Neuronal stem cell (in vitro differentiated cells): ENCODE measurements around the gene ZNF83. TPM values are rescaled to one million over a fixed set of nuclear protein-coding genes. Genes with fewer than 3 reads are reported as not detected.
"Not testable (repeated sequence)": the region's sequence is repeated elsewhere in the genome, so short reads cannot be mapped to it uniquely, and the experiment has no call there.

ENCODE experiments used
- DNase-seq: peaks from one replicate; pipeline ENCODE4 v3.0.0-alpha.2; 2013; ENCODE audit warnings: low spot score
- H2AFZ ChIP-seq: one replicate; pipeline ENCODE4 v1.6.1; 2013; ENCODE audit warnings: mild to moderate bottlenecking, low read length, inconsistent platforms
- H2AK5ac ChIP-seq: 2 replicates; pipeline ENCODE4 v1.6.1; 2013; ENCODE audit warnings: low read depth, mild to moderate bottlenecking, inconsistent platforms, low read length, moderate library complexity, mixed read lengths
- H2BK120ac ChIP-seq: 2 replicates; pipeline ENCODE4 v1.6.1; 2013; ENCODE audit warnings: low read depth, mild to moderate bottlenecking, inconsistent platforms, low read length, moderate library complexity, mixed read lengths
- H2BK12ac ChIP-seq: one replicate; pipeline ENCODE4 v1.6.1; 2013; ENCODE audit warnings: low read length, inconsistent platforms
- H2BK15ac ChIP-seq: 2 replicates; pipeline ENCODE4 v1.6.1; 2013; ENCODE audit warnings: mild to moderate bottlenecking, low read length, inconsistent platforms, mixed read lengths
- H2BK5ac ChIP-seq: one replicate; pipeline ENCODE4 v1.6.1; 2013; ENCODE audit warnings: inconsistent platforms, mild to moderate bottlenecking, low read length, moderate library complexity
- H3K14ac ChIP-seq: one replicate; pipeline ENCODE4 v1.6.1; 2013; ENCODE audit warnings: low read length, inconsistent platforms
- H3K18ac ChIP-seq: 2 replicates; pipeline ENCODE4 v1.6.1; 2013; ENCODE audit warnings: low read length, inconsistent platforms
- H3K23ac ChIP-seq: 2 replicates; pipeline ENCODE4 v1.6.1; 2013; ENCODE audit warnings: low read depth, mild to moderate bottlenecking, mixed read lengths, low read length, inconsistent platforms; ENCODE audit not compliant: poor library complexity
- H3K27ac ChIP-seq: replicated peaks from 3 replicates; pipeline ENCODE4 v1.5.1; 2013; ENCODE audit warnings: low read length, inconsistent platforms
- H3K27me3 ChIP-seq, 3 experiments: 2 replicates each; pipeline ENCODE4 v1.6.1; 2013; ENCODE audit warnings: low read length in 3 of 3, mild to moderate bottlenecking in 2 of 3, inconsistent platforms in 1 of 3, low read depth in 1 of 3, mixed read lengths in 1 of 3, moderate library complexity in 1 of 3; ENCODE audit not compliant: control insufficient read depth in 3 of 3, insufficient read depth in 3 of 3
- H3K36me3 ChIP-seq, 2 donors: replicated peaks in 1 of 2; 2 replicates each; pipeline ENCODE4 v1.6.1; 2013; ENCODE audit warnings: low read length in 2 of 2; ENCODE audit not compliant: control insufficient read depth in 2 of 2, insufficient read depth in 2 of 2
- H3K4ac ChIP-seq: 2 replicates; pipeline ENCODE4 v1.6.1; 2013; ENCODE audit warnings: inconsistent platforms, mild to moderate bottlenecking, low read length, moderate library complexity
- H3K4me1 ChIP-seq, 2 donors: 1 replicate in 1 of 2; 2 replicates in 1 of 2; pipeline ENCODE4 v1.6.1; 2013; ENCODE audit warnings: low read length in 2 of 2, low read depth in 1 of 2; ENCODE audit not compliant: control insufficient read depth in 2 of 2, insufficient read depth in 1 of 2
- H3K4me2 ChIP-seq: one replicate; pipeline ENCODE4 v1.6.1; 2013; ENCODE audit warnings: mild to moderate bottlenecking, low read length, inconsistent platforms; ENCODE audit not compliant: insufficient read depth, poor library complexity, severe bottlenecking
- H3K4me3 ChIP-seq, 2 donors: 2 replicates each; pipeline ENCODE4 v1.5.1; 2013; ENCODE audit warnings: low read length in 2 of 2, mild to moderate bottlenecking in 2 of 2, inconsistent platforms in 1 of 2, moderate library complexity in 1 of 2
- H3K79me1 ChIP-seq: one replicate; pipeline ENCODE4 v1.6.1; 2013; ENCODE audit warnings: low read depth, mild to moderate bottlenecking, inconsistent platforms, low read length, moderate library complexity
- H3K9ac ChIP-seq: one replicate; pipeline ENCODE4 v1.6.1; 2013; ENCODE audit warnings: mild to moderate bottlenecking, low read depth, low read length, inconsistent platforms; ENCODE audit not compliant: poor library complexity
- H3K9me3 ChIP-seq, 2 donors: replicated peaks in 1 of 2; 2 replicates each; pipeline versions ENCODE3 to v1.6.1; 2013; ENCODE audit warnings: low read length in 2 of 2, mild to moderate bottlenecking in 2 of 2, inconsistent platforms in 1 of 2, low read depth in 1 of 2, mixed read lengths in 1 of 2, moderate library complexity in 1 of 2; ENCODE audit not compliant: control insufficient read depth in 2 of 2, insufficient read depth in 1 of 2
- H4K8ac ChIP-seq: one replicate; pipeline ENCODE4 v1.6.1; 2013; ENCODE audit warnings: low read depth, mild to moderate bottlenecking, inconsistent platforms, low read length, moderate library complexity
- H4K91ac ChIP-seq: one replicate; pipeline ENCODE4 v1.6.1; 2013; ENCODE audit warnings: low read length, low read depth, mild to moderate bottlenecking, inconsistent platforms; ENCODE audit not compliant: poor library complexity
- WGBS, 2 donors: extraction: QIAGEN DNeasy Blood & Tissue Kit; methylation state at CpG; one replicate each; pipeline ENCODE4 v1.1.7; 2013; ENCODE audit warnings: missing lambda C conversion rate in 2 of 2, mixed read lengths in 1 of 2; ENCODE audit not compliant: insufficient read length in 2 of 2, insufficient replicate concordance in 1 of 2; ENCODE audit errors: extremely low coverage in 2 of 2; 5-methylcytosine and 5-hydroxymethylcytosine counted together
- polyA plus RNA-seq, 2 experiments: library from polyadenylated mRNA; stranded (reverse); fragments of 200-250 nt; gene quantifications; one replicate each; pipeline ENCODE4 v1.2.3, GENCODE V29; 2013

The ZNF83 gene
- 41.4 TPM for polyA plus RNA-seq (2013, experiment 1 of 2)
- 40.6 TPM for polyA plus RNA-seq (2013, experiment 2 of 2)

DNA sequence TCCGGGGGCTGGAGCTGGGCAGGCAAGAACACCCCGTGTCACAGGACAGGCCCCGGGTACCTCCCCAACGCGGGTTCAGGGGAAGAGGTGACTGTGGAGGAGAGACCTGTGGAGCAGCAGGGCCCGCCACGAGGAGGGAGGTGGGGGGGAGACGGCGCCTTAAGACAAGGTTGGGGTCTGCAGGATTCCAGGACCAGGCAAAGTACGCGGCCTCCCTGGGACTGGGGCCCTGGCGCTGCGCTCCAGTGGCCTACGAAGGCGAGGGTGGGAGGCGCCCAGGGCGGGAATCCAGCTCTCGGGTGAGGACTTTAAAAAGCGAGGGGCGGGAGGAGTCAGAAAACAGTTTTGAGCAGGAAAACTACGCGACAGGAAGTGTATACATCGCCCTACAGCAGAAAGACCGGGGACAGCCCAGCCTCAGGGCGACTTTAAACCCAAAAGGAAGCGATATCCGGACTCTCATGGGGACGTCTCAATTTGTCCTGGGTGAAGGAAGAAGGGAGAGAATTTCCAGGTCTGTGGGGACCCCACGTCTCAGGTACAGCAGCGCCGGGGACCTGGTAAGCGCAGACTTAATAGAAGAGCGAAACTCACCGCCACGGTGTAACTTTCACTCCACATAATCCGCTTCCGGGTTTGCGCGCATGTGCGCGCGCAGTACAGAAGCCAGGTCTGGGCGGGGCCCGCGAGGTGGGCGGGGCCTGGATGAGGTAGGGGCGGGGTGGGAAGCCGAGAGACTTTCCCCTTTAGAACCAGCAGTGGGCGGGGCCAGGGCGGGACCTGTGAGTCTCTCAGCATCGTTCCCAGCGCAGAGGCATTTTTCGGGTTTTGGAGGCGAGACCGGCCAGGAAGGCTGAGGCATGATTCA, at the start of gene ZNF83:
TSS of gene ZNF83 (minus strand) at position 638 of the 868 bp plus-strand sequence.
- Histone ChIP-seq H4K8ac (no peak within 1 kb of the TSS), H3K27me3 (no peaks in the 10 kb centered on the region), H2AK5ac (no peak within 1 kb of the TSS), H3K79me1 (no peaks in the 10 kb centered on the region), H3K4me3 (peak within 1 kb of the TSS; percentile 90 to 92), H2BK5ac (no peak within 1 kb of the TSS), H3K14ac (peak within 1 kb of the TSS; percentile 31), H2BK120ac (no peak within 1 kb of the TSS), H3K9ac (peak within 1 kb of the TSS; percentile 82), H2AFZ (peak within 1 kb of the TSS; percentile 91), H3K23ac (peak within 1 kb of the TSS; percentile 39), H3K36me3 (peaks cover 1 to 24% of the 10 kb centered on the region in 2 donors), H3K4ac (no peak within 1 kb of the TSS), H3K9me3 (no peaks in the 10 kb centered on the region), H3K18ac (peak within 1 kb of the TSS; percentile 59), H2BK15ac (no peak within 1 kb of the TSS), H2BK12ac (no peak within 1 kb of the TSS), H3K27ac (peak within 1 kb of the TSS; percentile 61), H3K4me2 (peak within 1 kb of the TSS; percentile 75), H4K91ac (no peak within 1 kb of the TSS), H3K4me1 (peaks cover 0 to 5% of the 10 kb centered on the region in 2 donors)
- WGBS, 2 donors, result no CpG with 5 or more reads among the region's 55 CpGs
- peak; percentile 96 for DNase-seq

DNA sequence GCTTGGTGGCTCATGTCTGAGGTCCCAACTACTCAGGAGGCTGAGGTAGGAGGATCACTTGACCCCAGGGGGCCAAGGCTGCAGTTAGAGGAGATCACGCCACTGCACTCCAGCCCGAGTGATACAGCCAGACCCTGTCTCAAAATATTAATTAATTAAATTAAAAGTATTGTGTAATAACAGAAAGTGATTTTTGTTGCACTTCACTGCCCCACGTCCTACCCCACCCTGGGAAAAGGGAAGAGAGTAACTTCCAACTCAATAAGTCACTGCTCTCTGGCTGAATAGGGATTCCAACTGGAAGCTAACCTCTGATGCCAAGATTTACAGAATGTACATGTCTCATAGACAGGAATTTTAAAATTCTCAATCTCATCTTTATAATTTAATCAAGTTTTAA, 49.5 kb upstream of the ZNF83 start:
- Histone ChIP-seq H3K9me3 (peaks cover 2 to 38% of the 10 kb centered on the region in 2 donors), H3K4me2 (no peak overlapping the region), H2AFZ (no peak overlapping the region), H2BK12ac (no peak overlapping the region), H2BK5ac (no peak overlapping the region), H3K14ac (no peak overlapping the region), H4K91ac (no peak overlapping the region), H3K36me3 (peaks cover 0 to 47% of the 10 kb centered on the region in 2 donors), H3K23ac (no peak overlapping the region), H4K8ac (no peak overlapping the region), H3K27ac (no peak overlapping the region), H2AK5ac (no peak overlapping the region), H3K18ac (no peak overlapping the region), H3K27me3 (no peaks in the 10 kb centered on the region), H2BK15ac (no peak overlapping the region), H3K9ac (no peak overlapping the region), H2BK120ac (no peak overlapping the region), H3K4me1 (peaks cover 0 to 3% of the 10 kb centered on the region in 2 donors), H3K4me3 (no peak overlapping the region), H3K4ac (no peak overlapping the region), H3K79me1 (peaks cover 8% of the 10 kb centered on the region)
- WGBS, 2 donors, result no CpG with 5 or more reads among the region's 3 CpGs
- no peak for DNase-seq

DNA sequence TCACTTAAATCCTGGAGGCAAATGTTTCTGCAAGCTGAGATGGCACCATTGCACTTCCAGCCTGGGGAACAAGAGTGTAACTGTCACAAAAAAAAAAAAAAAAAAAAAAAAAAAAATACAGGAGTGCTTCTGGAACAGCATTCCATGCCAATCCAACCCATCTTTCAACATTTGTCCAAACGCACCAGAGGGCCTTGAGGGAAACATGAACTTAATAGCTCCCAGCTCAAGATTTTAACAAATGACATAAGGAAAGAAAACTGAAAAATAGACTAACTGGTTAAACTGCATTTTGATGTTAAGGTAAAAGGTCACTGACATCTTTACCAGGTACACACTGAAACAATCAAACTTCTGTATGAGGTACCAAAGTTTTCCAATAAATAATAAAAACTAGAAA, 47.7 kb upstream of the ZNF83 start:
- H3K27me3 ChIP-seq, result no peaks in the 10 kb centered on the region
- H3K9me3 ChIP-seq, result peaks cover 2 to 43% of the 10 kb centered on the region in 2 donors
- H2AK5ac ChIP-seq, result no peak overlapping the region
- H2BK5ac ChIP-seq, result no peak overlapping the region
- H3K14ac ChIP-seq, result no peak overlapping the region
- no peak for DNase-seq
- H3K18ac ChIP-seq, result no peak overlapping the region
- no peak overlapping the region for H3K4ac ChIP-seq
- no CpG with 5 or more reads among the region's 1 CpG for WGBS, 2 donors
- H3K36me3 ChIP-seq, result peaks cover 0 to 58% of the 10 kb centered on the region in 2 donors
- H3K27ac ChIP-seq, result no peak overlapping the region
- no peak overlapping the region for H2BK12ac ChIP-seq
- H2BK120ac ChIP-seq, result no peak overlapping the region
- H3K4me3 ChIP-seq, result no peak overlapping the region
- no peak overlapping the region for H3K23ac ChIP-seq
- H3K4me2 ChIP-seq, result no peak overlapping the region
- no peak overlapping the region for H2BK15ac ChIP-seq
- peaks cover 0 to 2% of the 10 kb centered on the region in 2 donors for H3K4me1 ChIP-seq
- H3K9ac ChIP-seq, result no peak overlapping the region
- no peak overlapping the region for H2AFZ ChIP-seq
- no peak overlapping the region for H4K8ac ChIP-seq
- H3K79me1 ChIP-seq, result peaks cover 8% of the 10 kb centered on the region
- H4K91ac ChIP-seq, result no peak overlapping the region

DNA sequence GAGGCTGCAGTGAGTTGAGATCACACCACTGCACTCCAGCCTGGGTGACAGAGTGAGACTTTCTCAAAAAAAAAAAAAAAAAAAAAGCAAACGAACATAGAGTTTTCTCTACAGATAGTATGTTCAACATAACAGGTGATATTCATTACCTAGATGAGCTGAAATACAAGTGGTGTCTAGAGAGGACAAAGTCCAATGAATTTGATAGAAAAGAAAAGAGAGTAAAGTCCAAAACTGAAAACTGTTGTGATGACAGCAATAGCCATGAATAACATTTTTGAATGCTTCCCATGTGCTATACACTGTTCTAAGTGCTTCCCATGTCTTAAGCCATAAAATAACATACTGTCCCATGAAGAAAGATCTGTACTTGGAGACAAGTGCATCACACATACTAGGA, 43.1 kb upstream of the ZNF83 start:
- not testable (repeated sequence) for H4K8ac ChIP-seq, H3K18ac ChIP-seq, H3K4me2 ChIP-seq, H2BK12ac ChIP-seq, H2AFZ ChIP-seq, H3K79me1 ChIP-seq, H3K23ac ChIP-seq, H4K91ac ChIP-seq, H3K9ac ChIP-seq, H3K4me3 ChIP-seq, H2AK5ac ChIP-seq, H2BK5ac ChIP-seq, H3K4me1 ChIP-seq, H2BK120ac ChIP-seq, H3K27ac ChIP-seq, H3K4ac ChIP-seq, H3K14ac ChIP-seq, H3K27me3 ChIP-seq, DNase-seq, H2BK15ac ChIP-seq
- Histone ChIP-seq H3K36me3 (peaks cover 0 to 56% of the 10 kb centered on the region in 2 donors), H3K9me3 (peaks cover 4 to 49% of the 10 kb centered on the region in 2 donors)
- WGBS, 2 donors, result no CpG with 5 or more reads among the region's 1 CpG
